ENCODE data around the gene MTA2.

DNA sequence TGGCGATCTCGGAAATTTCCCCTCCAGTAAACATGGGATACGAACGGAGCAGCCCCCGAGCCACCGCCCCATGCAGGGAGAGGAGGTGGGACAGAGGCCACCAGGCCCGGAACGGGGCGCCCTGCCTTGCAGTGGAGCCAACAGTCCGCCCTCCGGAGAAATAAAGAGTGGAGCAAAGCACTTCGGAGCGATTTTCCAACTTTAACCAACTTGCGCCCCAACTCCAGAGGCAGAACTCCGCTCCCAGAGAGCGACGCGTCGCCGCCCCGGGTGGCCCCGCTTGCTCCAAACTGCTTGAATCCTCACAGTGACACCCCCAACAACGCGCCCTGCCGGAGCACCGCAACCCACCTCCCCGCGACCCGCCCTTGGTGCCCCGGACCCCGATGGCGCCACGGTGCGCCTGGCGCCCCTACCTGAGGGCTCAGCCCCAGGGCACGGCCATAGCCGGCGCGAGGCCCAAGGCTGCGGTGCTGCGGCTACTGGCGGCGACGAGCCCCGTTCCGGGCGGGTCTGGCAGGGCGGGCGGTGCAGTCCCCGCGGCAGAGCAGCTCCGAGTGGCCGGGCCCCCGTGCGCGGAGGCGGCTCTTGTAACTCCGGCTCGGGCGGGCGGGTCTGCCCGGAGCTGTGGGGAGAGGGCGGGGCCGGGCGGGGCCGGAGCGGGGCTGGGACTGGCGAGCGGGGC is 55.3 kb downstream of the MTA2 start, which contains the start of gene AHNAK:
- TF ChIP-seq CTCF (IDR thresholded peaks at IDR 0.05): peak in 1 of 3 donors; percentile 5
- TF ChIP-seq POLR2AphosphoS5 (IDR thresholded peaks at IDR 0.05): peak; percentile 71 to 93 (median 87)
